Hair follicular keratinocyte (primary cell): Measurements from ENCODE around the gene PALD1. TPM values are rescaled to one million over a fixed set of nuclear protein-coding genes. Genes with fewer than 3 reads are reported as not detected.

Experiments
- total RNA-seq: library from RNA; depleted of rRNA; stranded (reverse); fragments of >200 nt; gene quantifications from 2 replicates; pipeline ENCODE4 v1.2.3, GENCODE V29; 2015

Gene PALD1
- 0.04 TPM in 1 of 2 replicates, not detected in the other for total RNA-seq

GRCh38 chr10:70478191-70479164 lies at the start of gene PALD1:
PALD1 (plus strand) TSS chr10:70478767; CDS start chr10:70525952, 47,185 bp downstream.

DNA sequence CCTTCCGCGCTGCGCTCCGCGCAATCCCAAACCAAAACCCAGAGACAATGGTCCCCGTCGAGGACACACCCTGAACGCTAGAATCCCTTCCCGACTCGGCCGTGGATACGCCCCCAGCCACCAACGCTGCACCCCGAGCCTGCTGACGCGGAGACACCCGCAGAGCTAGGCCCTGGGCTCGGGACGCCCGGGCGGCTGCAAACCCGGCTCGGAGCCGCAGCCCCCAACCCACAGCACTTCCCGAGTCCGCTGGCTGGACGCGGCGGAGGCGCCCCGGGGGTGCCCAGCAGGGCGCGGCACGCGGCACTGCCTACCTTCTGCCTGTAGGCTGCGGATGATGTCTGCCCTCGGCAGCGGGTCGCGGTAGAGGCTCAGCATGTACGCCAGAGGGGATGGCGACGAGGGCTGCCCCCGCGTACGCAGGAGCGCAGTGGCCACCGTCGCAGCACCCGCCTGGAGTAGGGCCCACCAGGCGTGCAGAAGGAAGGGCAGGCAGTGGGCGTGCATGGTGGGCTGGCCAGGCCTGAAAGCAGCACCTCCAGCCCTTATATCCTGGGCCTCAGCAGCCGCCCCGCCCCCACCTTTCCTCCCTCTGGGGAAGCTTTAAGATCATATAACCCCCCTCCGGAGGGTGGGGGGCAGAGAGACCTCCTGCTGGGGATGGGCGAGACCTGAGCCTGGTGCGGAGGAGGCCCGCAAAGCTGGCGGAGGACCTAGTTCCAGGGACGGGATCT lies 37.2 kb upstream of the PALD1 start, which contains the start of gene NODAL:
NODAL (minus strand) TSS at position 521 of the 734 bp plus-strand sequence; CDS start at position 507, 14 bp downstream.

GRCh38 chr10:70602665-70603448 lies 124.3 kb downstream of the PALD1 start, which contains the start of gene PRF1:
PRF1 (minus strand) TSS chr10:70602741; CDS start chr10:70600902, 1,839 bp downstream.

Other genes with a start within 250 kb of the PALD1 start
- 229 and 237 TPM in 2 replicates for gene PPA1, start 245.3 kb upstream of the PALD1 start, total RNA-seq
- gene NPFFR1, start 194.8 kb upstream of the PALD1 start, total RNA-seq, result not detected in 2 replicates
- gene LRRC20, start 96.1 kb upstream of the PALD1 start, total RNA-seq, result 12.1 and 13.6 TPM in 2 replicates
- 12.5 and 12.8 TPM in 2 replicates for gene EIF4EBP2, start 74.6 kb upstream of the PALD1 start, total RNA-seq
- 0.23 and 0.38 TPM in 2 replicates for gene NODAL, start 37.1 kb upstream of the PALD1 start, total RNA-seq
- not detected in 2 replicates for gene PRF1, start 124.0 kb downstream of the PALD1 start, total RNA-seq
- gene ADAMTS14, start 193.7 kb downstream of the PALD1 start, total RNA-seq, result 0.19 TPM in 1 of 2 replicates, not detected in the other